ENCODE results near the gene PRKN. TPM values are rescaled to one million over a fixed set of nuclear protein-coding genes. Genes with fewer than 3 reads are reported as not detected.

Gene PRKN
- total and polyA plus RNA-seq, 2 experiments from 2014 or later, result 2.3 to 3.9 TPM

GRCh38 chr6:162165479-162165878 is 562.1 kb downstream of the PRKN start:
- TF ChIP-seq CTCF (IDR thresholded peaks at IDR 0.05; ENCODE audit: poor library complexity) (no peak), EZH2 (IDR thresholded peaks at IDR 0.05; ENCODE audit: borderline replicate concordance) (no peak), EZH2phosphoT487 (IDR thresholded peaks at IDR 0.05; ENCODE audit: low read depth, severe bottlenecking, unreplicated experiment) (no peak)

GRCh38 chr6:162157167-162157870 is 570.2 kb downstream of the PRKN start:
- Histone ChIP-seq H3K4me3 (no peak overlapping the region), H2AFZ (no peak overlapping the region), H3K4me2 (no peak overlapping the region), H3K9me3 (ENCODE audit: low read depth) (no peaks in the 10 kb centered on the region), H3K79me2 (no peaks in the 10 kb centered on the region), H3K27me3 (no peaks in the 10 kb centered on the region), H4K20me1 (ENCODE audit: insufficient read depth, poor library complexity, severe bottlenecking) (no peaks in the 10 kb centered on the region), H3K9me2 (replicated peaks; ENCODE audit: insufficient read depth) (no peaks in the 10 kb centered on the region), H3K27ac (no peak overlapping the region), H3K4me1 (ENCODE audit: insufficient read depth) (no peaks in the 10 kb centered on the region), H3K36me3 (replicated peaks; ENCODE audit: insufficient read depth, low read depth) (no peaks in the 10 kb centered on the region)
- DNase-seq (ENCODE audit: low spot score), result no peak
- WGBS (ENCODE audit: low lambda C conversion rate, missing lambda C conversion rate), result 47% methylated on average over 3 of the region's 3 CpGs
- TF ChIP-seq CTCF (IDR thresholded peaks at IDR 0.05; ENCODE audit: poor library complexity) (no peak), EZH2phosphoT487 (IDR thresholded peaks at IDR 0.05; ENCODE audit: low read depth, severe bottlenecking, unreplicated experiment) (no peak), EZH2 (IDR thresholded peaks at IDR 0.05; ENCODE audit: borderline replicate concordance) (no peak)

More at GRCh38 chr6:162165479-162165878, 562.1 kb downstream of the PRKN start:
- DNase-seq (ENCODE audit: low spot score), result no peak
- Histone ChIP-seq H3K36me3 (replicated peaks; ENCODE audit: insufficient read depth, low read depth) (no peaks in the 10 kb centered on the region), H2AFZ (no peak overlapping the region), H3K27me3 (no peaks in the 10 kb centered on the region), H3K4me3 (no peak overlapping the region), H3K9me3 (ENCODE audit: low read depth) (no peaks in the 10 kb centered on the region), H3K9me2 (replicated peaks; ENCODE audit: insufficient read depth) (no peaks in the 10 kb centered on the region), H3K79me2 (no peaks in the 10 kb centered on the region), H3K27ac (no peak overlapping the region), H3K4me2 (no peak overlapping the region), H3K4me1 (ENCODE audit: insufficient read depth) (no peaks in the 10 kb centered on the region), H4K20me1 (ENCODE audit: insufficient read depth, poor library complexity, severe bottlenecking) (no peaks in the 10 kb centered on the region)
- 94% methylated on average over 9 of the region's 9 CpGs for WGBS (ENCODE audit: low lambda C conversion rate, missing lambda C conversion rate)

- no peak overlapping the region for H3K27ac ChIP-seq
- H3K9me2 ChIP-seq (replicated peaks; ENCODE audit: insufficient read depth), result no peaks in the 10 kb centered on the region
- H3K79me2 ChIP-seq, result no peaks in the 10 kb centered on the region
- H4K20me1 ChIP-seq (ENCODE audit: insufficient read depth, poor library complexity, severe bottlenecking), result no peaks in the 10 kb centered on the region
- 80% methylated on average over 2 of the region's 2 CpGs for WGBS (ENCODE audit: low lambda C conversion rate, missing lambda C conversion rate)
- DNase-seq (ENCODE audit: low spot score), result no peak
- H3K9me3 ChIP-seq (ENCODE audit: low read depth), result no peaks in the 10 kb centered on the region
- no peak for TF ChIP-seq CTCF (IDR thresholded peaks at IDR 0.05; ENCODE audit: poor library complexity)
- TF ChIP-seq EZH2 (IDR thresholded peaks at IDR 0.05; ENCODE audit: borderline replicate concordance), result no peak
- TF ChIP-seq EZH2phosphoT487 (IDR thresholded peaks at IDR 0.05; ENCODE audit: low read depth, severe bottlenecking, unreplicated experiment), result no peak
- H3K4me1 ChIP-seq (ENCODE audit: insufficient read depth), result no peaks in the 10 kb centered on the region
- no peaks in the 10 kb centered on the region for H3K36me3 ChIP-seq (replicated peaks; ENCODE audit: insufficient read depth, low read depth)
- H2AFZ ChIP-seq, result no peak overlapping the region
- no peaks in the 10 kb centered on the region for H3K27me3 ChIP-seq
- no peak overlapping the region for H3K4me3 ChIP-seq
- H3K4me2 ChIP-seq, result no peak overlapping the region
Observed at GRCh38 chr6:162156146-162156545, 571.4 kb downstream of the PRKN start.
